Subcutaneous abdominal adipose tissue (tissue), 5 donors: Measurements from ENCODE around the gene SELENOI.
"Not testable (repeated sequence)": the region's sequence is repeated elsewhere in the genome, so short reads cannot be mapped to it uniquely, and the experiment has no call there.

Experiments
- H3K27ac ChIP-seq: one replicate; pipeline ENCODE4 v1.7.0; 2013; ENCODE audit warnings: low read depth, mild to moderate bottlenecking, inconsistent platforms, low read length, moderate library complexity
- H3K27me3 ChIP-seq, 5 donors: one replicate each; pipeline ENCODE4 v1.7.0; 2013; ENCODE audit warnings: low read length in 5 of 5, inconsistent platforms in 1 of 5; ENCODE audit not compliant: control insufficient read depth in 5 of 5, insufficient read depth in 4 of 5
- H3K36me3 ChIP-seq, 5 donors: one replicate each; pipeline ENCODE4 v1.7.0; 2013; ENCODE audit warnings: low read length in 5 of 5; ENCODE audit not compliant: control insufficient read depth in 5 of 5, insufficient read depth in 5 of 5
- H3K4me1 ChIP-seq, 5 donors: one replicate each; pipeline ENCODE4 v1.7.0; 2013; ENCODE audit warnings: low read length in 5 of 5, mild to moderate bottlenecking in 3 of 5, moderate library complexity in 1 of 5; ENCODE audit not compliant: control insufficient read depth in 5 of 5, insufficient read depth in 5 of 5
- H3K4me3 ChIP-seq, 5 donors: one replicate each; pipeline ENCODE4 v1.7.0; 2013; ENCODE audit warnings: low read length in 5 of 5, low read depth in 1 of 5
- H3K9ac ChIP-seq, 5 donors: one replicate each; pipeline ENCODE4 v1.7.0; 2013; ENCODE audit warnings: low read length in 5 of 5, mild to moderate bottlenecking in 4 of 5, moderate library complexity in 3 of 5
- H3K9me3 ChIP-seq, 5 donors: one replicate each; pipeline ENCODE4 v1.7.0; 2013; ENCODE audit warnings: low read length in 5 of 5; ENCODE audit not compliant: control insufficient read depth in 5 of 5
- donor health status: healthy.
- donor health status: healthy.
- donor health status: healthy.
- donor health status: healthy.
- donor health status: healthy.

Gene SELENOI

DNA sequence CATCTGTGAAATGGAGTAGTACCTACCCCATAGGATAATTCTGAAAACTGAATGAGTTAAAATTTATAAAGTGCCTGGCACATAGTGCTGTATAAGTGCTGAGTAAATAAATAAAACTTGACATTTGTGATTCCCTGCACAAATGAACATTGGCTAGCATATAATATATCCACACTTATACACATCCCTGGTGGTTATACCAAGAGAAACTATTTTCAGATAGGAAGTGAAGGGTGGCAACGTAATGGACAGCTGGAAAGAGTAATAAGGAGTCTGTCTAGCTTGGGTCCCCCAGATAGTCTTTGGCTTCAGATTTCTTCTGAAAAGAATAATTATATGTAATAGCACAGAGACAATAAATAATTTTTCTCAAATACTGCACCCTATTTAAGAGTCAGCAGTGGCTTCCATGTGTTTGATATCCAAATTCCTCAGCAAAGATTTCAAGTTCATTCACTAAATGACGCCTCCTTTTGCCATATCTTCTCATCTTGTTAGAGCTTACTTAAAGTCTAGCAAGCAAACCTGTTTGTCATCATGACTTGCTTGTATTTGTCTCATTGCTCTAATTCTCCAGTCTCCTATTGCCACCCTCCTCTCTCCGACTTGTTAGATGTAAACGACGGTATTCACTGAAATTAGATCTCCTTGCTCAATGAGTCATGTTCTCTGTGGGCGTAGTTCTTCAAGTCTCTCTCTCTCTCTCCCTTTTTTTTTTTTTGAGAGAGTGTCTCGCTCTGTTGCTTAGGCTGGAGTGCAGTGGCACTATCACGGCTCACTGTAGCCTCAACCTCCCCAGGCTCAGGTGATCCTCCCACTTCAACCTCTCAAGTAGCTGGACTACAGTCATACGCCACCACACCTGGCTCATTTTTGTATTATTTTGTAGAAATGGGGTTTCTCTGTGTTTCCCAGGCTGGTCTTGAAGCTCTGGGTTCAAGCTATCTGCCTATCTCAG is 9.4 kb downstream of the SELENOI start:
- Histone ChIP-seq H3K9ac (no peak overlapping the region), H3K4me3 (no peak overlapping the region)

DNA sequence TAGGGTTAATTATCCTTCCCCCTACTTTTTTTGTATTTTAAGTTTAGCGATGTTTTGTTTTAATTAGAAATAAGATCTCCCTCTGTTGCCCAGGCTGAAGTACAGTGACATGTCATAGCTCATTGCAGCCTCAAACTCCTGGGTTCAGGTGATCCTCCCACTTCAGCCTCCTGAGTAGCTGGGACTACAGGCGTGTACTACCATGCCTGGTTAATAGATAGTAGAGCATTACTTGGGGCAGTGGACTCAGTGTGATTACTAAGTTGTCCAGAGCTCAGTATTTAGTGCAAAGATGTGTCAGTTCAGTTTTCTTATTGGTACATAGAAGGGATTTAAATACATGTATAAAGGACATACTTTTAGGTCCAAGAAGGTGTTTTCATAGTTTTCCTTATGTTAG is 10.2 kb downstream of the SELENOI start:
- no peaks in the 10 kb centered on the region for H3K9me3 ChIP-seq
- no peak overlapping the region for H3K4me3 ChIP-seq
- H3K4me1 ChIP-seq, result peaks cover 0 to 5% (median 0%) of the 10 kb centered on the region in 5 donors
- no peaks in the 10 kb centered on the region for H3K27me3 ChIP-seq
- H3K27ac ChIP-seq, result no peak overlapping the region
- H3K9ac ChIP-seq, result no peak overlapping the region
- peaks cover 0 to 3% (median 0%) of the 10 kb centered on the region in 5 donors for H3K36me3 ChIP-seq

More for the DNA sequence above, 9.4 kb downstream of the SELENOI start:
- Histone ChIP-seq H3K36me3 (peaks cover 0 to 3% (median 0%) of the 10 kb centered on the region in 5 donors), H3K9me3 (no peaks in the 10 kb centered on the region), H3K27ac (no peak overlapping the region), H3K4me1 (peaks cover 0 to 5% (median 0%) of the 10 kb centered on the region in 5 donors), H3K27me3 (no peaks in the 10 kb centered on the region)

DNA sequence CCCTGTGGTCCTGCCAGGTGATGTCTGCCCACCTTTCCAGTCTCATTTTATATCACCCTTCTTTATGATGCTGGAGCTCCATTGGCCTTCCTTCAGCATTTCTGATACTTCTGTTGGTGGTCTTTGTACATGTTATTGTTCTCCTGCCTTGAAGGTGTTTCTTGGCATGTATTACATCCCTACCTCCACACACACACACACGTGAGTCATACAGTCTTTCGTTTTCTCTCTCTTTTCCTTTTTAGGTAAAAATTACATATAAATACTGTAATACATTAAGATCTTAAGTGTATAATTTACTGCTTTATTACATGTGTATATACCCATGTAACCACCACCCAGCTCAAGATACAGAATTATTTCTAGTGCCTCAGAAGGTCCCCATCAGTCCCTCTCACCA is 10.8 kb downstream of the SELENOI start:
- Histone ChIP-seq H3K4me1 (peaks cover 0 to 5% (median 0%) of the 10 kb centered on the region in 5 donors), H3K9ac (no peak overlapping the region), H3K27me3 (no peaks in the 10 kb centered on the region), H3K36me3 (peaks cover 0 to 3% (median 0%) of the 10 kb centered on the region in 5 donors), H3K27ac (no peak overlapping the region), H3K4me3 (no peak overlapping the region), H3K9me3 (no peaks in the 10 kb centered on the region)

DNA sequence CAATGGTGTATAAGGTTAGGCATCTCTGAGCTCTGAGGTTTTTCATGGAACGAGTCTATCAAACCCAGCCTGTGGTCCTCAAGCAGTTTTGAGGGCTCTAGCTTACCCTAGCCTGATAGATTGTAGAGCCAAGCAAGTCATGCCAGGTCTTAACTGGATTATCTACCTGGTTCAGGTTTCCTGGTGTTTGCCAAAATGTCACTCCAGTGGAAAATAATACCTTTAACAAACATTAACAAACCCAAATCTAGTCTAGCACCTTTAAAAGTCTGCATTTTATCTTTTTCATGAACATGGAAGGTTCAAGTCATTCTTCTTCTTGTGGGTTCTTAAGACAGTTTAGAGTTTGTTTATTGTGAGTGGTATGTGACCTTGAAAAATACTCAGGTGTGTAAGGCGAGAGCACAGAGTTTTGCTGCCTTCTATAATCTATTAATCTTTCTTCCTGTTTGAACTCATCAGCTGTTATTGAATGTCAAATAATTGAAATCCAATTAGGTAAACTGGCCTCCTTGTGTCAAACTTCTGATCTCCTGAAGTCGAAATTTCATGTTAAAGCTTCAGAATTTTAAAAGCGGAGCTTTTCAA is 14.0 kb downstream of the SELENOI start:
- Histone ChIP-seq H3K36me3 (peaks cover 0 to 3% (median 0%) of the 10 kb centered on the region in 5 donors), H3K4me1 (peaks cover 0 to 5% (median 0%) of the 10 kb centered on the region in 5 donors), H3K27ac (no peak overlapping the region), H3K27me3 (no peaks in the 10 kb centered on the region), H3K9me3 (no peaks in the 10 kb centered on the region), H3K9ac (no peak overlapping the region), H3K4me3 (no peak overlapping the region)

DNA sequence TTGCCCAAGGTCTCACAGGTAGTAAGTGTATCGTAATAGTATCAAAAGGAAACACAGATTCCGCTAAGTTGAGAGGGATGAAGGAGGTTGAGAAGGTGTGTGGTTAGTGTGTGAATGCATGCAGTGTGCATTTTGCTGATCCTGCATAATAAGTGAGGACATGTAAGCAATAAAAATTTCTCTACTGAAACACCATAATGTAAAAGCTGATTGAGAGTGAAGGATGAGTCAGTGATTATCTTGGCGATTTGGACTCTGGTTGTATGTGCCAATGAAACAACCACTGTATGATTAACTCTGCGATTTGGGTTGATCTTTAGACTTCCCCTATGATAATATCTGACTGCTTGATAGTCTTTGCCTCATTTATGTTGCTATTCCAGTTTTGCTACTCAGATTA is 17.4 kb downstream of the SELENOI start:
- Histone ChIP-seq H3K9ac (no peak overlapping the region), H3K9me3 (no peaks in the 10 kb centered on the region), H3K4me3 (no peak overlapping the region), H3K27me3 (no peaks in the 10 kb centered on the region), H3K27ac (no peak overlapping the region), H3K36me3 (peaks cover 7 to 15% (median 8%) of the 10 kb centered on the region in 5 donors), H3K4me1 (no peaks in the 10 kb centered on the region)

DNA sequence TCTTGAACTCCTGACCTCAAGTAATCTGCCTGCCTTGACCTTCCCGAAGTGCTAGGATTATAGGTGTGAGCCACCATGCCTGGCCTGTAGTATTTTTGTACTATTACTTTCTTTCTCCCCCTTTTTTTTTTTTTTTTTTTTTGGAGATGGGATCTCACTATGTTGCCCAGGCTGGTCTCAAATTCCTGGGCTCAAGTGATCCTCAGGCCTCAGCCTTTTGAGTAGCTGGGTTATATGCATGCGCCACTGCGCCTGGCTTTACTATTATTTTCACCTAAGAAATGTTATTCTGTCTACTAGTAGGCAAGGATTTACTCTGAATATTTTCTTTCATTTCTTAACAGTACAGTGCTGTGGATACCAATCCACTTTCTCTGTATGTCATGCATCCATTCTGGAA is 18.0 kb downstream of the SELENOI start:
- no peaks in the 10 kb centered on the region for H3K9me3 ChIP-seq
- H3K9ac ChIP-seq, result no peak overlapping the region
- no peaks in the 10 kb centered on the region for H3K27me3 ChIP-seq
- H3K4me3 ChIP-seq, result no peak overlapping the region
- no peaks in the 10 kb centered on the region for H3K4me1 ChIP-seq
- H3K27ac ChIP-seq, result no peak overlapping the region
- peaks cover 7 to 17% (median 9%) of the 10 kb centered on the region in 5 donors for H3K36me3 ChIP-seq

DNA sequence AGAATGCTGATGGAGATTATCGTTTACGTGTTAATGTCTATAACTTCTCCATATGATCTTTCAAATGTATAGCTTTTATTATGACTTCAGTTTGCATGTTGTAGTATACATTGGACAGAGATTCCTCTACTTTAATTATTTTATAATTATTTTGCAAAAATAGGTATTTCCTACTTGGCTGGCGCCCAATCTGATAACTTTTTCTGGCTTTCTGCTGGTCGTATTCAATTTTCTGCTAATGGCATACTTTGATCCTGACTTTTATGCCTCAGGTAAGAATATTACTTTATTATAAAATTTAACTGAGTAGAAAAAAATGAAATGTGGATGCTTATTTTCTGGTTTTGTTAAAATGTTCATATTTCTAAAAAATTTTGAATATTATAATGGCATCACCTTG is 18.7 kb downstream of the SELENOI start:
- Histone ChIP-seq H3K9me3 (no peaks in the 10 kb centered on the region), H3K4me3 (no peak overlapping the region), H3K9ac (no peak overlapping the region), H3K4me1 (no peaks in the 10 kb centered on the region), H3K27me3 (no peaks in the 10 kb centered on the region), H3K27ac (no peak overlapping the region), H3K36me3 (peaks cover 8 to 17% (median 11%) of the 10 kb centered on the region in 5 donors)

DNA sequence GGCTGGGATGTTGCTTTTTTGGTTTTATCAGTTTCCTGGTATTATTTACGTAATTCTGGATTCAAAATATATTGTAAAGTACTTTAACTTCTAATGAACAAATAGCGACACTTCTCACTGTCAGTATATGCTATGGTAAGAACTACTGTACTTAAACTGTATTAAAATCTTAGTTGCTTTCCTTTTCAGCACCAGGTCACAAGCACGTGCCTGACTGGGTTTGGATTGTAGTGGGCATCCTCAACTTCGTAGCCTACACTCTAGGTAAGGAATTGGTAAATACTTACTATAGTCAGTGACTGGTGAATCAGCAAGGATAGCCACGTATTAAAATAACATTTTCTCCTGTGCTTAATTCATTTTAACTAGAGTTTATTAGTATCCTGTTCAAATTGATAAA is 21.0 kb downstream of the SELENOI start:
- Histone ChIP-seq H3K27ac (no peak overlapping the region), H3K27me3 (no peaks in the 10 kb centered on the region), H3K4me3 (no peak overlapping the region), H3K9me3 (no peaks in the 10 kb centered on the region), H3K4me1 (no peaks in the 10 kb centered on the region), H3K9ac (no peak overlapping the region), H3K36me3 (peaks cover 9 to 21% (median 11%) of the 10 kb centered on the region in 5 donors)

DNA sequence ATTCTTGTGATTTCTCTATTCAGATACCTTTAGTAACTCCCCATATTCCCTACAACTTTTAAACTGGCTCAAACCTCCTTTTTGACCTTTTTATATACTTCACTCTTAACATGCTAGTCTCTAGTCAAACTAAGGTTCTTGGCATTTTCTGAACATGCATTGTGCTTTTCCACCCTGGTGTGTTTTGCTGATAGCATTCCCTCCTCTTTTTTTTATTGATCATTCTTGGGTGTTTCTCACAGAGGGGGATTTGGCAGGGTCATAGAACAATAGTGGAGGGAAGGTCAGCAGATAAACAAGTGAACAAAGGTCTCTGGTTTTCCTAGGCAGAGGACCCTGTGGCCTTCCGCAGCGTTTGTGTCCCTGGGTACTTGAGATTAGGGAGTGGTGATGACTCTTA is 23.7 kb downstream of the SELENOI start:
- H3K4me3 ChIP-seq, H3K27ac ChIP-seq, H3K27me3 ChIP-seq, H3K9me3 ChIP-seq, H3K4me1 ChIP-seq, H3K9ac ChIP-seq: not testable (repeated sequence)
- peaks cover 18 to 34% (median 19%) of the 10 kb centered on the region in 5 donors for H3K36me3 ChIP-seq

DNA sequence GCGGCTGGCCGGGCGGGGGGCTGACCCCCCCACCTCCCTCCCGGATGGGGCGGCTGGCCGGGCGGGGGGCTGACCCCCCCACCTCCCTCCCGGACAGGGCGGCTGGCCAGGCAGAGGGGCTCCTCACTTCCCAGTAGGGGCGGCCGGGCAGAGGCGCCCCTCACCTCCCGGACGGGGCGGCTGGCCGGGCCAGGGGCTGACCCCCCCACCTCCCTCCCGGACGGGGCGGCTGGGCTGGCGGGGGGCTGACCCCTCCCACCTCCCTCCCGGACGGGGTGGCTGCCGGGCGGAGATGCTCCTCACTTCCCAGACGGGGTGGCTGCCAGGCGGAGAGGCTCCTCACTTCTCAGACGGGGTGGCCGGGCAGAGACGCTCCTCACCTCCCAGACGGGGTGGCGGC is 25.0 kb downstream of the SELENOI start:
- H3K9me3 ChIP-seq, H3K9ac ChIP-seq, H3K4me1 ChIP-seq, H3K27me3 ChIP-seq, H3K4me3 ChIP-seq, H3K27ac ChIP-seq: not testable (repeated sequence)
- peaks cover 19 to 44% (median 25%) of the 10 kb centered on the region in 5 donors for H3K36me3 ChIP-seq
